NAMALWA (cell line): ENCODE data around the gene CMSS1.
"Not testable (repeated sequence)": the region's sequence is repeated elsewhere in the genome, so short reads cannot be mapped to it uniquely, and the experiment has no call there.

Experiments used
- DNase-seq: peaks from one replicate; pipeline ENCODE4 v3.0.0-alpha.2; 2015; ENCODE audit warnings: low spot score

The CMSS1 gene

GRCh38 chr3:100024520-100025303, 207.1 kb downstream of the CMSS1 start:
- no peak for DNase-seq

DNA sequence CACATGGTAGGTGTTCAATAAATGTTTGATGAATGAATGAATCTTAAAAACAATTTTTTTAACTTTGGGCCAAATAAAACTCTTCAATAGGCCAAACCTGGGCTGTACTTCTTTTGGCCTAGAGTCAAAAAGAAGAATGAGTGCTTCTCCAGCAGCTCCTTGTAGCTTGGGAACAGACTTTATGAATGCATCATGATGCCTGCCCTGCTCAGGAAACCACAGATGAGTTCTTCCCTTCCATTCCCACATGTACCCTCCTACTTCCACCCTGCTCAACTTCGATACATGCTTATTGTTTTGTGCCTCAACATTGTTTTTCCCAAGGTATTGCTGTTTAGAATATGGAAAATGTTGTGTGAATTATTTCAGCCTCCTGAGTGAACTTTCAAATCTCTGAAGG, 209.7 kb downstream of the CMSS1 start:
- DNase-seq = no peak

GRCh38 chr3:100029052-100029451, 211.4 kb downstream of the CMSS1 start:
- no peak for DNase-seq

DNA sequence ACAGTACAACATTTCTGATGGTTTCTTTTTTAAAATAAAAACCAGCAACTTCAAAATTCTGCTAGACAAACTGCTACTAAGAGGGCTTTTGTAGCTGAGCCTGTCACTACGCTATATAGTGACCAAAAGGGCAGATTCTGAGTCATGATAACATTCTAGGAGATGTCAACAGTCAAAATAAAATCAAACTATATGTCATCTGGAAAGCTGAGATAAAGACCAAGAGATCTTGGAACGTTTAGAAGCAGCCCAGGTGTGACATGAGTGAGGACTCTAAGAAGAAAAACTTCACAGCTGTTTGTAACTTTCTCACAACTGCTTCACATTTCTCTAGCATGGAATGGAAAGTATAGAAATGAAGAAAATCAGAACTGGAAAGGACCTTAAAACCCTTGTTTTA, 212.0 kb downstream of the CMSS1 start:
- no peak for DNase-seq

DNA sequence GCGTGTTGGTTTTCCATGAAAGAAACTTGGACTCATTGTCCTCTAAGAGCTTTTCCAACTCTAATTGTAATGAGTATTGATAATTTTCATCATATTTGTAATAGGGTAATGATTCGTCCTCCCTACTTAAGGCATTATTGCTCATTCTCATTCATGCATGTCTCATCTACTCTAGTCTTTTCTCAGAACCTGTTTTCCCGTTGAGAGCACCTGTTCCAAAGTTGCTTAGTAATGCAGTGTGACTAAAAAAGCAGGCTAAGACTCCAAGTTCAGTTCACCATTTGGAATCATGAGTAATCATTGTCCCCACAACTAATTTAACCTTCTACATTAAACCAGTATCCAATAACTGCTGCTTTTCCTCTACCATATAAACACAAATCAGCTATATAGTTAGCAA, 212.7 kb downstream of the CMSS1 start:
- no peak for DNase-seq

DNA sequence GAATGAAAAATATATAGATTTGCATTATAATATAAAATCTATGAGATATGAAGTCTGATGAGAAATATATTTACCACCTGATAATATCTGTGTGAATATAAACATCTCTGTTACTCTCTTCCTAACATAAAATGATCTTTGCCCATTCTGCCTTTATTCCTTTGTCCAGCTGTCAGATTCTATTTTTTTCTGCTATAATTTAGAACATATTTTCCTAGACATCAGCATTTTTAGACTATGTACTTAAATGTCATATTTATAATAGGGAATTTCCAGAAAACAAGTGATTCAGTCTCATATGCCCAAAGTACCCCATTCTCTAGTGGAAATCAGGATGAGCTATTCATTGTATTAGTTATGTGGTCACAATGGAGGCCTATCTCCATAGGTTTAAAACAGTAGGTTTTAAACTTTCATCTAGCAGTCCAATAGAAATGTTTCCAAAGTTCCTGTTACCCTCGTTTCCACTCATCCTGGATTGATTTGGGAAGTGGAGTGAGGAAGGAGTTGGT, 213.3 kb downstream of the CMSS1 start:
- DNase-seq = no peak

GRCh38 chr3:100032243-100032642, 214.6 kb downstream of the CMSS1 start:
- no peak for DNase-seq

- no peak for DNase-seq
These were observed 215.5 kb downstream of the CMSS1 start for GRCh38 chr3:100033184-100033583.

- DNase-seq = no peak
These were observed 216.3 kb downstream of the CMSS1 start for GRCh38 chr3:100033903-100034471.

GRCh38 chr3:100039075-100039474, 221.4 kb downstream of the CMSS1 start:
- DNase-seq = no peak

GRCh38 chr3:100040451-100041225, 223.0 kb downstream of the CMSS1 start:
- no peak for DNase-seq

- DNase-seq = no peak
These were observed 223.7 kb downstream of the CMSS1 start for GRCh38 chr3:100041328-100041749.

GRCh38 chr3:100042166-100042981, 224.7 kb downstream of the CMSS1 start:
- no peak for DNase-seq

GRCh38 chr3:100043271-100043670, 225.6 kb downstream of the CMSS1 start:
- DNase-seq = no peak

DNA sequence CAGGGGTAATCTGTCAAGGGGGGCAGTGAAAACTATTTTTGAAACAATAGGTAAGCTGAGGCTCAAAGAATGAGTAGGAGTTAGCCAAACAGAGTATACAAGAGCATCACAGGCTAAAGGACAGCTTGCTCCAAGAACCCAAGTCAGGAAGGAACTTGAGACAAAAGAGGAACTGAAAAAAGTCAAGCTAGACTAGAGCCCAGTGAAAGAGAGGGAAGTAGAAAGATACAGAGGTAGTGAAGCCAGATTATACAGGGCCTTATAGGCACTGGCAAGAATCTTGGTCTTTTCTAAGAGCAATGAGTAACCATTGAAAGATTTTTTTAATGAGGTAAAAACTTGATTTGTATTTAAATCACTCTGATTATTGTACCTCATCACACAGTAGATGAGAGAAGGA, 226.7 kb downstream of the CMSS1 start:
- DNase-seq = peak; percentile 79

DNA sequence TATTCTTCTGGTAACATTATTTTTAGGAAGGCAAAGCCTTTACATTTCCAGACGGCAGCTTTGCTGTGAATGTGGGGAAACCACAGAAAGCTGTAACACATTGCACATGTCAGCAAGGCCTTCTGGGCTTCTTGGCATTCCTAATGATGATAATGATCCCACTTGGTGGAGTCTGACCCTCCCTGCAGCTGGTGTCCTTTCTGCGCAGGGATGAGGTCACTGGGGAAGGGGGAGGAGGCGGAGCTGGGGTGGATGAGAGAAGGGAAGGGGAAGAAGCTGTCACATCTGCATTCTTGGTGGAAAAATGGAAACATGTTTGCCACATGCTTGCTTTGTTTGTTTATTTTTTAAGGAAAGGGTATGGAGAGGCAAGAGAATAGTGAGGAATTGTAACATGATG, 228.0 kb downstream of the CMSS1 start:
- no peak for DNase-seq

- peak; percentile 31 for DNase-seq
These were observed 229.3 kb downstream of the CMSS1 start for GRCh38 chr3:100046986-100047385.

- peak; percentile 72 for DNase-seq
These were observed 229.9 kb downstream of the CMSS1 start for GRCh38 chr3:100047455-100048141.

GRCh38 chr3:100048248-100048647, 230.6 kb downstream of the CMSS1 start:
- DNase-seq = no peak

- DNase-seq = not testable (repeated sequence)
These were observed 233.9 kb downstream of the CMSS1 start for GRCh38 chr3:100051513-100051912.

- DNase-seq = no peak
These were observed 236.4 kb downstream of the CMSS1 start for GRCh38 chr3:100053951-100054620.
